Neural cell (in vitro differentiated cells): ENCODE measurements around the gene OR51B6. TPM values are rescaled to one million over a fixed set of nuclear protein-coding genes. Genes with fewer than 3 reads are reported as not detected.

ENCODE experiments used
- H2AFZ ChIP-seq: fragments of 200-600, 300-800 bp; sonication (generic), shearing (Covaris generic); 2 replicates; pipeline ENCODE4 v1.6.0; 2014; ENCODE audit warnings: low read depth, mild to moderate bottlenecking, antibody characterized with exemption, low read length, moderate library complexity
- H3F3A ChIP-seq: fragments of 200-600 bp; shearing (Covaris generic); 2 replicates; pipeline ENCODE4 v1.6.1; 2016; ENCODE audit warnings: mild to moderate bottlenecking, moderate library complexity, mixed read lengths, antibody characterized with exemption, low read length; ENCODE audit not compliant: insufficient read depth, poor library complexity, severe bottlenecking
- H3K27ac ChIP-seq: fragments of 200-600, 300-800 bp; sonication (generic), shearing (Covaris generic); 2 replicates; pipeline ENCODE4 v1.5.1; 2014; ENCODE audit warnings: mild to moderate bottlenecking, low read length, moderate library complexity
- H3K27me3 ChIP-seq: fragments of 300-800, 200-600 bp; sonication (generic), shearing (Covaris generic); 2 replicates; pipeline ENCODE4 v1.6.0; 2014; ENCODE audit warnings: mild to moderate bottlenecking, low read depth, low read length, moderate library complexity; ENCODE audit not compliant: insufficient read depth
- H3K36me3 ChIP-seq: fragments of 300-800, 200-600 bp; sonication (generic), shearing (Covaris generic); 2 replicates; pipeline ENCODE4 v1.5.1; 2014; ENCODE audit warnings: mild to moderate bottlenecking, antibody characterized with exemption, low read length, moderate library complexity; ENCODE audit not compliant: insufficient read depth
- H3K4me2 ChIP-seq: fragments of 300-800, 200-600 bp; sonication (generic), shearing (Covaris generic); 2 replicates; pipeline ENCODE4 v1.6.0; 2014; ENCODE audit warnings: mild to moderate bottlenecking, low read length
- H3K4me3 ChIP-seq: fragments of 300-800, 200-600 bp; sonication (generic), shearing (Covaris generic); 2 replicates; pipeline ENCODE4 v1.5.1; 2014; ENCODE audit warnings: mild to moderate bottlenecking, low read length, moderate library complexity
- H3K79me2 ChIP-seq: fragments of 200-600 bp; shearing (Covaris generic); replicated peaks from 2 replicates; pipeline ENCODE4 v1.6.0; 2014; ENCODE audit warnings: mild to moderate bottlenecking, low read length, moderate library complexity; ENCODE audit not compliant: insufficient read depth
- H3K9ac ChIP-seq: fragments of 300-800, 200-600 bp; sonication (generic), shearing (Covaris generic); 2 replicates; pipeline ENCODE4 v1.6.1; 2016; ENCODE audit warnings: mild to moderate bottlenecking, low read length, mixed read lengths
- H3K9me2 ChIP-seq: fragments of 200-600 bp; shearing (Covaris generic); 2 replicates; pipeline ENCODE4 v1.6.1; 2016; ENCODE audit warnings: mild to moderate bottlenecking, low read length, mixed read lengths; ENCODE audit not compliant: insufficient read depth
- H3K9me3 ChIP-seq: fragments of 200-600, 300-800 bp; sonication (generic), shearing (Covaris generic); 2 replicates; pipeline ENCODE4 v1.6.1; 2016; ENCODE audit warnings: mild to moderate bottlenecking, mixed run types, low read length, moderate library complexity, mixed read lengths
- H4K20me1 ChIP-seq: fragments of 200-600 bp; shearing (Covaris generic); 2 replicates; pipeline ENCODE4 v1.6.1; 2016; ENCODE audit warnings: mild to moderate bottlenecking, mixed run types; ENCODE audit not compliant: insufficient read depth
- CTCF ChIP-seq: fragments of 450-650 bp; IDR thresholded peaks from 2 replicates; pipeline ENCODE4 v1.5.1; 2014; ENCODE audit warnings: antibody characterized with exemption, mild to moderate bottlenecking, moderate library complexity; ENCODE audit not compliant: poor library complexity, severe bottlenecking
- EP300 ChIP-seq: fragments of 450-650 bp; conservative IDR thresholded peaks from 2 replicates; pipeline ENCODE4 v1.6.1; 2014; ENCODE audit warnings: antibody characterized with exemption, mild to moderate bottlenecking, moderate library complexity; ENCODE audit not compliant: poor library complexity, severe bottlenecking
- EZH2 ChIP-seq: fragments of 200-600, 300-800 bp; shearing (Covaris generic), sonication (generic); IDR thresholded peaks from 2 replicates; pipeline ENCODE4 v1.6.1; 2014; ENCODE audit warnings: antibody characterized with exemption, low read length, borderline replicate concordance, mild to moderate bottlenecking; ENCODE audit not compliant: insufficient read depth, poor library complexity, severe bottlenecking
- MXI1 ChIP-seq: fragments of 450-650 bp; conservative IDR thresholded peaks from 2 replicates; pipeline ENCODE4 v1.6.1; 2014; ENCODE audit warnings: antibody characterized with exemption, mild to moderate bottlenecking; ENCODE audit not compliant: poor library complexity, severe bottlenecking
- POLR2AphosphoS5 ChIP-seq: IDR thresholded peaks from 2 replicates; pipeline ENCODE4 v1.6.1; 2012
- RAD21 ChIP-seq: fragments of 450-650 bp; conservative IDR thresholded peaks from 2 replicates; pipeline ENCODE4 v1.6.1; 2014; ENCODE audit warnings: antibody characterized with exemption, mild to moderate bottlenecking, moderate library complexity
- REST ChIP-seq: IDR thresholded peaks from 2 replicates; pipeline ENCODE4 v1.6.1; 2012; ENCODE audit warnings: borderline replicate concordance
- SMC3 ChIP-seq: fragments of 450-650 bp; conservative IDR thresholded peaks from 2 replicates; pipeline ENCODE4 v1.6.1; 2014; ENCODE audit warnings: antibody characterized with exemption, mild to moderate bottlenecking, moderate library complexity; ENCODE audit not compliant: poor library complexity
- TAF1 ChIP-seq: IDR thresholded peaks from 2 replicates; pipeline ENCODE4 v1.6.1; 2012; ENCODE audit warnings: low read depth
- polyA plus RNA-seq: library from polyadenylated mRNA; depleted of rRNA; stranded (reverse); fragments of >200 nt; gene quantifications from 2 replicates; pipeline ENCODE4 v1.2.3, GENCODE V29; 2014

The OR51B6 gene
- polyA plus RNA-seq, 1 donor from 2014 or later, result not detected

GRCh38 chr11:5343474-5344335, 7.6 kb upstream of the OR51B6 start, which contains the start of gene OR51B5:
Gene OR51B5, minus strand, starts transcription at chr11:5343524. Its CDS starts 0 bp downstream, at chr11:5343524.
- H3K79me2 ChIP-seq, result no peaks in the 10 kb centered on the region
- H4K20me1 ChIP-seq, result no peaks in the 10 kb centered on the region
- no peaks in the 10 kb centered on the region for H3K36me3 ChIP-seq
- no peak within 1 kb of the TSS for H3K4me2 ChIP-seq
- no peaks in the 10 kb centered on the region for H3K9me3 ChIP-seq
- TF ChIP-seq EP300 (no peak), REST (no peak), MXI1 (no peak), EZH2 (no peak), CTCF (no peak), RAD21 (no peak), TAF1 (no peak), SMC3 (no peak), POLR2AphosphoS5 (no peak)
- H3K27me3 ChIP-seq, result no peaks in the 10 kb centered on the region
- H3K9me2 ChIP-seq, result no peaks in the 10 kb centered on the region
- no peak within 1 kb of the TSS for H3K27ac ChIP-seq
- no peak within 1 kb of the TSS for H3K4me3 ChIP-seq
- H3F3A ChIP-seq, result no peaks in the 10 kb centered on the region
- H2AFZ ChIP-seq, result no peak within 1 kb of the TSS
- no peak within 1 kb of the TSS for H3K9ac ChIP-seq

GRCh38 chr11:5345831-5346230, 5.5 kb upstream of the OR51B6 start:
- H2AFZ ChIP-seq, result no peak overlapping the region
- H3K4me3 ChIP-seq, result no peak overlapping the region
- no peaks in the 10 kb centered on the region for H3K9me2 ChIP-seq
- H3K36me3 ChIP-seq, result no peaks in the 10 kb centered on the region
- H3K9me3 ChIP-seq, result no peaks in the 10 kb centered on the region
- no peaks in the 10 kb centered on the region for H3K79me2 ChIP-seq
- H3K27ac ChIP-seq, result no peak overlapping the region
- H3K9ac ChIP-seq, result no peak overlapping the region
- no peak for TF ChIP-seq EZH2
- TF ChIP-seq POLR2AphosphoS5, result no peak
- TF ChIP-seq REST, result no peak
- no peak for TF ChIP-seq TAF1
- no peak for TF ChIP-seq SMC3
- no peak for TF ChIP-seq EP300
- H3K4me2 ChIP-seq, result no peak overlapping the region
- H3F3A ChIP-seq, result no peaks in the 10 kb centered on the region
- no peaks in the 10 kb centered on the region for H3K27me3 ChIP-seq
- H4K20me1 ChIP-seq, result no peaks in the 10 kb centered on the region
